Chondrocyte (in vitro differentiated cells): ENCODE results near the gene STIM2. TPM values are rescaled to one million over a fixed set of nuclear protein-coding genes. Genes with fewer than 3 reads are reported as not detected.
"Not testable (repeated sequence)": the region's sequence is repeated elsewhere in the genome, so short reads cannot be mapped to it uniquely, and the experiment has no call there.

Experiments
- DNase-seq: peaks from one replicate; pipeline ENCODE4 v3.0.0; 2021; ENCODE audit warnings: mixed read lengths, low spot score
- H3K27ac Mint-ChIP-seq: one replicate; pipeline ENCODE4 v1.8.0; 2021; ENCODE audit warnings: mild to moderate bottlenecking, moderate library complexity, mixed read lengths; ENCODE audit not compliant: unreplicated experiment
- H3K27me3 Mint-ChIP-seq: 2 replicates; pipeline ENCODE4 v1.8.0; 2021; ENCODE audit warnings: low read depth, mixed read lengths
- H3K36me3 Mint-ChIP-seq: 2 replicates; pipeline ENCODE4 v1.8.0; 2021; ENCODE audit warnings: low read depth, mixed read lengths
- H3K4me1 Mint-ChIP-seq: 2 replicates; pipeline ENCODE4 v1.8.0; 2021; ENCODE audit warnings: low read depth, mild to moderate bottlenecking, mixed read lengths
- H3K4me3 Mint-ChIP-seq: one replicate; pipeline ENCODE4 v1.8.0; 2021; ENCODE audit warnings: mild to moderate bottlenecking, moderate library complexity, mixed read lengths; ENCODE audit not compliant: unreplicated experiment
- H3K9me3 Mint-ChIP-seq: 2 replicates; pipeline ENCODE4 v1.8.0; 2021; ENCODE audit warnings: low read depth, mixed read lengths
- CTCF ChIP-seq: fragments of 200-600 bp; sonication (generic); IDR thresholded peaks from 2 replicates; pipeline ENCODE4 v1.5.0; 2021; ENCODE audit warnings: antibody characterized with exemption, mild to moderate bottlenecking, moderate library complexity
- total RNA-seq: library from RNA; stranded (reverse); gene quantifications from 3 replicates; pipeline ENCODE4 v1.2.1, GENCODE V29; 2021

STIM2 gene
- total RNA-seq, 1 donor from 2014 or later, result 13.5 TPM

DNA sequence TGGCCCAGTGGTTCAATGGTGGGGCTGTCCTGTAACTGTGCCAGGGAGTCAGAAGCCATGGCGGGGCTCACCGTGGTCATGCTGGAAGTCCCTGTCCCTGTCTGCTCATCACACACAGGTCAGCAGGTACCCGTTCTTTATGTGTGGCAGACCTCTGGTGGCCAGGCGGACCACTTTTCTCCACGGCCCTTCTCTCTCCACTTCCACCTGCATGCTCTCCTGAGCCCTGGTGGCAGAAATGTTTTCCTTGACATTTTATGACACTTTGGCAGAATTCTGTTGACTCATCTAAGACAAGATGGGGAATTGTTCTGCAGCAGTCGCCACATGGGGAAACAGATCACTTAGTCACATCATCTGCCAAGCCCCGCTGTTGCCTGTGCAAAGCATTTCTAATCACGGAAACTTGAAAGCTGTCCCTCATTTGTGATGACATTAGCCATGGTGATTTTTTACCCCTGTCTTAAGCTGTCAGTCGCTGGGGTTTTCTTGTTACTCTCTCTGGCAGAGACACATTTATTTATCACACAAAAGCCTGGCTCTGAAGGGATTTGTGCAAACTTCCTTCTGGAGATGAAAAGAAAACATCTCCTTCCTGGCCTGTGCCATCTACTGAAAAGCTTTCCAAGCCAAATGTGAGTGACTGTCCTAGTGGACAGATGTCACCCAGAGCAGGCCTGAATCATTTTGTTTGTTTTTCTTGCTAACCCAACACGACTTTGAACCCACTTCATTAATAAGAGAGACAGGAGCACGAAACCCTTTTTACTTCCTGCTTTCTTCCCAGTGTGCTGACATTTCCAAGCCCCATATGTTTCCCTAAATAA is 38.8 kb upstream of the STIM2 start:
- Mint-ChIP-seq H3K27ac (no peak overlapping the region), H3K9me3 (peaks cover 15% of the 10 kb centered on the region), H3K27me3 (no peaks in the 10 kb centered on the region), H3K4me3 (no peak overlapping the region), H3K36me3 (peaks cover 9% of the 10 kb centered on the region), H3K4me1 (peaks cover 3% of the 10 kb centered on the region)
- no peak for TF ChIP-seq CTCF
- DNase-seq, result no peak

GRCh38 chr4:26822546-26822945 is 38.1 kb upstream of the STIM2 start:
- DNase-seq, result no peak
- H3K4me3 Mint-ChIP-seq, result no peak overlapping the region
- H3K36me3 Mint-ChIP-seq, result peaks cover 9% of the 10 kb centered on the region
- TF ChIP-seq CTCF, result no peak
- no peak overlapping the region for H3K27ac Mint-ChIP-seq
- peaks cover 15% of the 10 kb centered on the region for H3K9me3 Mint-ChIP-seq
- peaks cover 3% of the 10 kb centered on the region for H3K4me1 Mint-ChIP-seq
- H3K27me3 Mint-ChIP-seq, result no peaks in the 10 kb centered on the region

DNA sequence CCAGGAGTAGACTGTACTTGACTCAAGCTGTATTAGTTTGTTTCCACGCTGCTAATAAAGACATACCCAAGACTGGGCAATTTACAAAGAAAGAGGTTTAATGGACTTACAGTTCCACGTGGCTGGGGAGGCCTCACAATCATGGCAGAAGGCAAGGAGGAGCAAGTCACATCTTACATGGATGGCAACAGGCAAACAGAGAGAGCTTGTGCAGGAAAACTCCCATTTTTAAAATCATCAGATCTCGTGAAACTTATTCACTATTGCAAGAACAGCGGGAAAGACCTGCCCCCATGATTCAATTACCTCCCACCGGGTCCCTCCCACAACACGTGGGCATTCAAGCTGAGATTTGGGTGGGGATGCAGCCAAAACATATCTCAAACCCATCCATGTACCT is 37.7 kb upstream of the STIM2 start:
- not testable (repeated sequence) for H3K27ac Mint-ChIP-seq, H3K27me3 Mint-ChIP-seq

DNA sequence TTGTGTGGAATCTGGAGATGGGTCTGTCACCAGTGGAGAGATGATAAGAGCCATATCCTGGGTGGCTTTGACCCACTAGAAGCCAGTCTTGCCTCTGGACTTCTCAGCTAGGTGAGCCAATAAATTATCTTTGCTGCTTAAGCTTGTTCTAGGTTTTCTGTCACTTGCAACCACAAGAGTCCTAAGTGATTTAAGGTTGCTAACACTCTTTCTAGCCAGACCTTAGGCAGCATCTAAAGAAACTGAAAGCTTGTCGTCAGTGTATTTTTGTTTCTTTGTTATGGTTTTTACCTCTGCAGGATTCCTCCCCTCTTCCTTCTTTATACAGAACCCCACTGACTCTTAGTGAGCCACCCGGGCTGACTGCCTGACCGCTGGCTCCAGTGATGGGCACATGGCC is 37.1 kb upstream of the STIM2 start:
- peaks cover 3% of the 10 kb centered on the region for H3K4me1 Mint-ChIP-seq
- no peak for TF ChIP-seq CTCF
- no peaks in the 10 kb centered on the region for H3K27me3 Mint-ChIP-seq
- peaks cover 15% of the 10 kb centered on the region for H3K9me3 Mint-ChIP-seq
- no peak overlapping the region for H3K4me3 Mint-ChIP-seq
- peaks cover 9% of the 10 kb centered on the region for H3K36me3 Mint-ChIP-seq
- no peak for DNase-seq
- H3K27ac Mint-ChIP-seq, result no peak overlapping the region

More for the DNA sequence above, 37.7 kb upstream of the STIM2 start:
- not testable (repeated sequence) for DNase-seq, H3K4me3 Mint-ChIP-seq, H3K4me1 Mint-ChIP-seq, H3K36me3 Mint-ChIP-seq
- H3K9me3 Mint-ChIP-seq, result peaks cover 15% of the 10 kb centered on the region

GRCh38 chr4:26824667-26825066 is 36.0 kb upstream of the STIM2 start:
- H3K27me3 Mint-ChIP-seq, result no peaks in the 10 kb centered on the region
- no peak for TF ChIP-seq CTCF
- peaks cover 13% of the 10 kb centered on the region for H3K9me3 Mint-ChIP-seq
- no peak overlapping the region for H3K27ac Mint-ChIP-seq
- H3K4me3 Mint-ChIP-seq, result no peak overlapping the region
- peaks cover 7% of the 10 kb centered on the region for H3K36me3 Mint-ChIP-seq
- H3K4me1 Mint-ChIP-seq, result peaks cover 3% of the 10 kb centered on the region
- DNase-seq, result no peak

GRCh38 chr4:26826721-26827120 is 33.9 kb upstream of the STIM2 start:
- Mint-ChIP-seq H3K4me1 (peaks cover 3% of the 10 kb centered on the region), H3K27me3 (no peaks in the 10 kb centered on the region)
- no peak for DNase-seq

GRCh38 chr4:26827336-26827735 is 33.3 kb upstream of the STIM2 start:
- not testable (repeated sequence) for H3K4me1 Mint-ChIP-seq, H3K27ac Mint-ChIP-seq, H3K36me3 Mint-ChIP-seq, H3K9me3 Mint-ChIP-seq, H3K27me3 Mint-ChIP-seq, DNase-seq, H3K4me3 Mint-ChIP-seq

More at GRCh38 chr4:26826721-26827120, 33.9 kb upstream of the STIM2 start:
- Mint-ChIP-seq H3K27ac (no peak overlapping the region), H3K4me3 (no peak overlapping the region), H3K36me3 (peaks cover 3% of the 10 kb centered on the region), H3K9me3 (peaks cover 5% of the 10 kb centered on the region)
- TF ChIP-seq CTCF, result no peak
